ENCODE measurements around the gene MYH9.

DNA sequence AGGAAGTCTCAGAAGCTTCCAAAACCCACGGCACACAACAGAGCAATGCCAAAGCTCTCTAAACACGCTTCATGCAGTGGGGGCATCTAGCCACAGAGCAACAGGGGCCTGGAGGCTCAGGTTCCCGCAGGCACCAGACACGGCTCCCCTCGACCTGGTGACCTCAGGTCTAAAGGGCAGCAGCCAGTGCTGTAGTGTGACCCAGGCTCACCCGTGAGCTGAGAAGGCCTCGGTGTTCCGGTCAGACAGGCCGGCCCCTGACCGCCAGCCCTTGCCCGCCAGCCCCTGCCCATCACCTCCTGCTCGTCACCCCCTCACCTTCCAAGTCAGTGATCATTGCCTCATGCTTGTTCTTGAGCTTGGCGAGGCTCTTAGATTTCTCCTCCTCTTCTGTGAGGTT, 89.2 kb downstream of the MYH9 start:
- no peak for TF ChIP-seq CTCF (IDR thresholded peaks at IDR 0.05)
- no peak for TF ChIP-seq POLR2A (IDR thresholded peaks at IDR 0.05)
